ENCODE measurements around the gene ORMDL3.

- TF ChIP-seq CTCF (conservative IDR thresholded peaks at IDR 0.05; ENCODE audit: low read length) = no peak
- no peak for TF ChIP-seq EZH2phosphoT487 (IDR thresholded peaks at IDR 0.05; ENCODE audit: borderline replicate concordance, low read depth, low read length)
Observed at GRCh38 chr17:39899215-39899614, 28.2 kb downstream of the ORMDL3 start.
